ENCODE data around the gene MEX3A. TPM values are rescaled to one million over a fixed set of nuclear protein-coding genes. Genes with fewer than 3 reads are reported as not detected.

Gene MEX3A
- total and polyA plus RNA-seq, 2 of the 8 experiments (the other 6 are each of a cell fraction or from before 2014, with no cell fraction given): 34.1 to 52.4 TPM

DNA sequence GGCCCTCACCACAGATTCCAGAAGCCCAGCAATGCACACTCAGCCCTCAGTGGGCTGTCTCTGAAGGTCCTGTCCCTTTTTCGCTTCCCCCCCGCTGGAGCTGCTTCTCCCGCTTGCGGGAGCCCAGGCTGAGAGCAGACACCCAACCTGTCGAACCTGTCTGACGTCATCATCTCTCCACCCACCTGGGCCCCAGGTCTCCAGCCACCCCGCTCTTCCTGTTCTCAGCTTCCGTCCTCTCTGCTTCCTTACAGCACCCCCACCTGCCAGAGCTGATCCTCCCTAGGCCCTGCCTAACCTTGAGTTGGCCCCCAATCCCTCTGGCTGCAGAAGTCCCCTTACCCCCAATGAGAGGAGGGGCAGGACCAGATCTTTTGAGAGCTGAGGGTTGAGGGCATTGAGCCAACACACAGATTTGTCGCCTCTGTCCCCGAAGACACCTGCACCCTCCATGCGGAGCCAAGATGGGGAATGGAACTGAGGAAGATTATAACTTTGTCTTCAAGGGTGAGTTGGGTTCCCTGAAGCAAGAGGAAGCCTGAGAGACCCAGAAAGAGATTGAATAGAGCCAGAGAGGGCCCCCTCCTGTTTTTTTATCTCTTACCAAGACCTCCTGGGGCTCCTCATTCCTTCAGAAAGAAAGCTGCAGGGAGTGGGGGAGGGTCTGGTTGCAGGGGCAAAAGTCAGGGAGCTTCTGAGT, 21.2 kb downstream of the MEX3A start, which contains the start of gene RAB25 (continued):
- peak; percentile 18; the same call in 1 of the 2 replicates for TF ChIP-seq GABPA (IDR thresholded peaks at IDR 0.05; ENCODE audit: borderline replicate concordance, insufficient read depth, low read length)
- TF ChIP-seq FOSL1 (IDR thresholded peaks at IDR 0.05; ENCODE audit: insufficient read depth, low read depth, low read length): no peak
- peak; percentile 64 for TF ChIP-seq TAF7 (optimal IDR thresholded peaks at IDR 0.05; ENCODE audit: borderline replicate concordance, low read depth, low read length)
- no peak for TF ChIP-seq RXRA (IDR thresholded peaks at IDR 0.05; ENCODE audit: insufficient read depth, low read depth, low read length)
- TF ChIP-seq SRF (IDR thresholded peaks at IDR 0.05; ENCODE audit: low read depth, low read length): no peak
- TF ChIP-seq RAD21 (IDR thresholded peaks at IDR 0.05 in 1 of 2, conservative IDR thresholded peaks at IDR 0.05 in 1 of 2; ENCODE audit: low read depth in 2 of 2, low read length in 2 of 2): no peak; a peak in 1 of 4 replicates
- TF ChIP-seq, protein P1, sequence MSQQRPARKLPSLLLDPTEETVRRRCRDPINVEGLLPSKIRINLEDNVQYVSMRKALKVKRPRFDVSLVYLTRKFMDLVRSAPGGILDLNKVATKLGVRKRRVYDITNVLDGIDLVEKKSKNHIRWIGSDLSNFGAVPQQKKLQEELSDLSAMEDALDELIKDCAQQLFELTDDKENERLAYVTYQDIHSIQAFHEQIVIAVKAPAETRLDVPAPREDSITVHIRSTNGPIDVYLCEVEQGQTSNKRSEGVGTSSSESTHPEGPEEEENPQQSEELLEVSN (IDR thresholded peaks at IDR 0.05): no peak
- peak; percentile 99 for TF ChIP-seq ASH2L (IDR thresholded peaks at IDR 0.05; ENCODE audit: low read length)
- TF ChIP-seq SP2 (IDR thresholded peaks at IDR 0.05; ENCODE audit: low read length): no peak
- TF ChIP-seq, protein P2, sequence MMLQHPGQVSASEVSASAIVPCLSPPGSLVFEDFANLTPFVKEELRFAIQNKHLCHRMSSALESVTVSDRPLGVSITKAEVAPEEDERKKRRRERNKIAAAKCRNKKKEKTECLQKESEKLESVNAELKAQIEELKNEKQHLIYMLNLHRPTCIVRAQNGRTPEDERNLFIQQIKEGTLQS (IDR thresholded peaks at IDR 0.05; ENCODE audit: insufficient read depth, low read depth, low read length): 0 out of 2 replicates have a peak, but pooled peaks have one; percentile 19
- no peak for TF ChIP-seq KDM5A (IDR thresholded peaks at IDR 0.05; ENCODE audit: low read length)
- peak; percentile 67 for TF ChIP-seq SP1 (IDR thresholded peaks at IDR 0.05; ENCODE audit: low read depth, low read length)
- TF ChIP-seq SP4 (IDR thresholded peaks at IDR 0.05; ENCODE audit: low read length): no peak
- no peak for TF ChIP-seq CTBP2 (IDR thresholded peaks at IDR 0.05; ENCODE audit: borderline replicate concordance, insufficient read depth, insufficient read length, low read length)
- TF ChIP-seq RBBP5 (IDR thresholded peaks at IDR 0.05; ENCODE audit: borderline replicate concordance, low read depth, low read length): peak; percentile 96

All from H1 (cell line).